Activated naive CD8-positive, alpha-beta T cell (primary cell): ENCODE data around the gene CCDC186.

Source experiments
- H3K27ac Mint-ChIP-seq: one replicate; pipeline ENCODE4 v1.8.0; 2021; ENCODE audit warnings: mixed read lengths
- H3K27me3 Mint-ChIP-seq: one replicate; pipeline ENCODE4 v1.8.0; 2021; ENCODE audit warnings: mixed read lengths
- H3K36me3 Mint-ChIP-seq: one replicate; pipeline ENCODE4 v1.8.0; 2021; ENCODE audit warnings: mixed read lengths
- H3K4me1 Mint-ChIP-seq: one replicate; pipeline ENCODE4 v1.8.0; 2021; ENCODE audit warnings: low read depth, mixed read lengths
- H3K4me3 Mint-ChIP-seq: one replicate; pipeline ENCODE4 v1.8.0; 2021; ENCODE audit warnings: mild to moderate bottlenecking, mixed read lengths
- H3K9me3 Mint-ChIP-seq: one replicate; pipeline ENCODE4 v1.8.0; 2021; ENCODE audit warnings: low read depth, mixed read lengths

The CCDC186 gene

GRCh38 chr10:114183563-114183962, 9.6 kb upstream of the CCDC186 start:
- Mint-ChIP-seq H3K9me3 (no peaks in the 10 kb centered on the region), H3K36me3 (no peaks in the 10 kb centered on the region), H3K27me3 (no peaks in the 10 kb centered on the region), H3K4me3 (no peak overlapping the region), H3K4me1 (no peaks in the 10 kb centered on the region), H3K27ac (no peak overlapping the region)

GRCh38 chr10:114181971-114182370, 8.0 kb upstream of the CCDC186 start:
- no peaks in the 10 kb centered on the region for H3K27me3 Mint-ChIP-seq
- no peaks in the 10 kb centered on the region for H3K4me1 Mint-ChIP-seq
- H3K9me3 Mint-ChIP-seq = no peaks in the 10 kb centered on the region
- H3K36me3 Mint-ChIP-seq = no peaks in the 10 kb centered on the region
- no peak overlapping the region for H3K27ac Mint-ChIP-seq
- no peak overlapping the region for H3K4me3 Mint-ChIP-seq

GRCh38 chr10:114180937-114181336, 6.9 kb upstream of the CCDC186 start:
- Mint-ChIP-seq H3K4me3 (no peak overlapping the region), H3K36me3 (no peaks in the 10 kb centered on the region), H3K4me1 (peaks cover 2% of the 10 kb centered on the region), H3K27ac (no peak overlapping the region), H3K27me3 (no peaks in the 10 kb centered on the region), H3K9me3 (no peaks in the 10 kb centered on the region)

GRCh38 chr10:114179747-114180146, 5.7 kb upstream of the CCDC186 start:
- Mint-ChIP-seq H3K27me3 (no peaks in the 10 kb centered on the region), H3K4me1 (peaks cover 9% of the 10 kb centered on the region), H3K9me3 (no peaks in the 10 kb centered on the region), H3K27ac (no peak overlapping the region), H3K4me3 (no peak overlapping the region), H3K36me3 (no peaks in the 10 kb centered on the region)

- Mint-ChIP-seq H3K27me3 (no peaks in the 10 kb centered on the region), H3K4me1 (peaks cover 11% of the 10 kb centered on the region), H3K4me3 (no peak within 1 kb of the TSS), H3K36me3 (no peaks in the 10 kb centered on the region), H3K27ac (no peak within 1 kb of the TSS), H3K9me3 (no peaks in the 10 kb centered on the region)
Observed at GRCh38 chr10:114179148-114179547, 5.1 kb upstream of the CCDC186 start, which contains the start of gene TDRD1. Gene TDRD1, plus strand, starts transcription at chr10:114179353. Its CDS starts 8,479 bp downstream, at chr10:114187832.

- Mint-ChIP-seq H3K36me3 (no peaks in the 10 kb centered on the region), H3K4me3 (no peak overlapping the region), H3K4me1 (peaks cover 32% of the 10 kb centered on the region), H3K27ac (no peak overlapping the region), H3K9me3 (no peaks in the 10 kb centered on the region), H3K27me3 (no peaks in the 10 kb centered on the region)
Observed at GRCh38 chr10:114176511-114176910, 2.5 kb upstream of the CCDC186 start.

- Mint-ChIP-seq H3K4me3 (peak overlapping the region; percentile 51), H3K27me3 (no peaks in the 10 kb centered on the region), H3K36me3 (no peaks in the 10 kb centered on the region), H3K9me3 (no peaks in the 10 kb centered on the region), H3K27ac (no peak overlapping the region), H3K4me1 (peaks cover 34% of the 10 kb centered on the region)
Observed at GRCh38 chr10:114175667-114176066, 1.7 kb upstream of the CCDC186 start.

GRCh38 chr10:114174695-114175188, 739 bp upstream of the CCDC186 start:
- Mint-ChIP-seq H3K4me3 (peak overlapping the region; percentile 96), H3K36me3 (peaks cover 1% of the 10 kb centered on the region), H3K4me1 (peaks cover 37% of the 10 kb centered on the region), H3K27me3 (no peaks in the 10 kb centered on the region), H3K9me3 (no peaks in the 10 kb centered on the region), H3K27ac (peak overlapping the region; percentile 86)

- peaks cover 8% of the 10 kb centered on the region for H3K36me3 Mint-ChIP-seq
- H3K4me1 Mint-ChIP-seq = peaks cover 43% of the 10 kb centered on the region
- H3K4me3 Mint-ChIP-seq = peak overlapping the region; percentile 96
- H3K27me3 Mint-ChIP-seq = no peaks in the 10 kb centered on the region
- peak overlapping the region; percentile 97 for H3K27ac Mint-ChIP-seq
- H3K9me3 Mint-ChIP-seq = peaks cover 3% of the 10 kb centered on the region
Observed at GRCh38 chr10:114173603-114173920, 441 bp downstream of the CCDC186 start.

GRCh38 chr10:114172776-114173602, 1.0 kb downstream of the CCDC186 start:
- H3K27ac Mint-ChIP-seq = peak overlapping the region; percentile 97
- H3K27me3 Mint-ChIP-seq = no peaks in the 10 kb centered on the region
- peaks cover 10% of the 10 kb centered on the region for H3K36me3 Mint-ChIP-seq
- H3K4me3 Mint-ChIP-seq = peak overlapping the region; percentile 96
- H3K4me1 Mint-ChIP-seq = peaks cover 47% of the 10 kb centered on the region
- peaks cover 7% of the 10 kb centered on the region for H3K9me3 Mint-ChIP-seq

- H3K27me3 Mint-ChIP-seq = no peaks in the 10 kb centered on the region
- H3K27ac Mint-ChIP-seq = peak overlapping the region; percentile 97
- H3K4me3 Mint-ChIP-seq = peak overlapping the region; percentile 96
- peaks cover 13% of the 10 kb centered on the region for H3K36me3 Mint-ChIP-seq
- peaks cover 7% of the 10 kb centered on the region for H3K9me3 Mint-ChIP-seq
- peaks cover 50% of the 10 kb centered on the region for H3K4me1 Mint-ChIP-seq
Observed at GRCh38 chr10:114172216-114172615, 1.8 kb downstream of the CCDC186 start.

- Mint-ChIP-seq H3K9me3 (peaks cover 7% of the 10 kb centered on the region), H3K27ac (no peak overlapping the region), H3K36me3 (peaks cover 20% of the 10 kb centered on the region), H3K27me3 (no peaks in the 10 kb centered on the region), H3K4me1 (peaks cover 56% of the 10 kb centered on the region), H3K4me3 (no peak overlapping the region)
Observed at GRCh38 chr10:114168450-114169009, 5.5 kb downstream of the CCDC186 start.

GRCh38 chr10:114167985-114168384, 6.0 kb downstream of the CCDC186 start:
- Mint-ChIP-seq H3K4me3 (no peak overlapping the region), H3K27ac (no peak overlapping the region), H3K4me1 (peaks cover 57% of the 10 kb centered on the region), H3K27me3 (no peaks in the 10 kb centered on the region), H3K36me3 (peaks cover 20% of the 10 kb centered on the region), H3K9me3 (peaks cover 7% of the 10 kb centered on the region)

- H3K27me3 Mint-ChIP-seq = no peaks in the 10 kb centered on the region
- H3K4me1 Mint-ChIP-seq = peaks cover 53% of the 10 kb centered on the region
- H3K9me3 Mint-ChIP-seq = peaks cover 7% of the 10 kb centered on the region
- H3K4me3 Mint-ChIP-seq = no peak overlapping the region
- peaks cover 24% of the 10 kb centered on the region for H3K36me3 Mint-ChIP-seq
- no peak overlapping the region for H3K27ac Mint-ChIP-seq
Observed at GRCh38 chr10:114166494-114166893, 7.5 kb downstream of the CCDC186 start.

- H3K4me3 Mint-ChIP-seq = no peak overlapping the region
- H3K27ac Mint-ChIP-seq = no peak overlapping the region
- H3K36me3 Mint-ChIP-seq = peaks cover 24% of the 10 kb centered on the region
- peaks cover 55% of the 10 kb centered on the region for H3K4me1 Mint-ChIP-seq
- H3K27me3 Mint-ChIP-seq = no peaks in the 10 kb centered on the region
- peaks cover 7% of the 10 kb centered on the region for H3K9me3 Mint-ChIP-seq
Observed at GRCh38 chr10:114166043-114166442, 8.0 kb downstream of the CCDC186 start.
